ENCODE measurements around the gene CAB39L. TPM values are rescaled to one million over a fixed set of nuclear protein-coding genes. Genes with fewer than 3 reads are reported as not detected.

The CAB39L gene
- total and polyA plus RNA-seq, 11 donors = 5.9 to 27.4 (median 16.2) TPM

DNA sequence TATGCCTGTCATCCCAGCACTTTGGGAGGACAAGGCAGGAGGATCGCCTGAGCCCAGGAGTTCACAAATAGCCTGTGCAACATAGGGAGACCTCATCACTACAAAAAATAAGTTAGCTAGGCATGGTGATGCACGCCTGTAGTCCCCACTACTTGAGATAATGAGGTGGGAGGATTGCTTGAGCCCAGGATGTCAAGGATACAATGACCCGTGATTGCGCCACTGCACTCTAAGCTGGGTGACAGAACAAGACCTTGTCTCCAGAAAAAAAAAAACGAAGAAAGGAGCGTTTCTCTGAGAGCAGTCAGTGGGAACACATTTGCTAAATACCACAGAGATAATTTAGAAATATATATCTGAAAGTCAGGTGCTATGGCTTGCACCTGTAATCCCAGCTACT, 184.3 kb downstream of the CAB39L start:
- H3K9me3 ChIP-seq = no peaks in the 10 kb centered on the region
- TF ChIP-seq POLR2A (IDR thresholded peaks at IDR 0.05) = no peak
- TF ChIP-seq, protein P1, sequence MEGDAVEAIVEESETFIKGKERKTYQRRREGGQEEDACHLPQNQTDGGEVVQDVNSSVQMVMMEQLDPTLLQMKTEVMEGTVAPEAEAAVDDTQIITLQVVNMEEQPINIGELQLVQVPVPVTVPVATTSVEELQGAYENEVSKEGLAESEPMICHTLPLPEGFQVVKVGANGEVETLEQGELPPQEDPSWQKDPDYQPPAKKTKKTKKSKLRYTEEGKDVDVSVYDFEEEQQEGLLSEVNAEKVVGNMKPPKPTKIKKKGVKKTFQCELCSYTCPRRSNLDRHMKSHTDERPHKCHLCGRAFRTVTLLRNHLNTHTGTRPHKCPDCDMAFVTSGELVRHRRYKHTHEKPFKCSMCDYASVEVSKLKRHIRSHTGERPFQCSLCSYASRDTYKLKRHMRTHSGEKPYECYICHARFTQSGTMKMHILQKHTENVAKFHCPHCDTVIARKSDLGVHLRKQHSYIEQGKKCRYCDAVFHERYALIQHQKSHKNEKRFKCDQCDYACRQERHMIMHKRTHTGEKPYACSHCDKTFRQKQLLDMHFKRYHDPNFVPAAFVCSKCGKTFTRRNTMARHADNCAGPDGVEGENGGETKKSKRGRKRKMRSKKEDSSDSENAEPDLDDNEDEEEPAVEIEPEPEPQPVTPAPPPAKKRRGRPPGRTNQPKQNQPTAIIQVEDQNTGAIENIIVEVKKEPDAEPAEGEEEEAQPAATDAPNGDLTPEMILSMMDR (IDR thresholded peaks at IDR 0.05) = no peak
- no peak overlapping the region for H3K4me3 ChIP-seq
- ATAC-seq (no peak), DNase-seq (no peak)
- no peak overlapping the region for H3K27ac ChIP-seq
- WGBS, 4 donors = 86 to 94% (median 90%) methylated on average over 6 of the region's 6 CpGs
- H3K36me3 ChIP-seq = peaks cover 0 to 94% (median 73%) of the 10 kb centered on the region in 9 donors
- H3K4me1 ChIP-seq = peaks cover 0 to 14% (median 0%) of the 10 kb centered on the region in 12 donors
- intact Hi-C loops (cut with DNase I) = loop anchor here in 1 of 10 donors (10.0 kb wide), 1 partner anchor 155 kb away; no protein-coding TSS in a partner anchor
- no peaks in the 10 kb centered on the region for H3K27me3 ChIP-seq

Other genes with a start within 250 kb of the CAB39L start
- under 1 TPM in 2 of 9 donors, not detected in 7; 0.50 to 0.75 TPM for gene MLNR, start 223.7 kb downstream of the CAB39L start, total RNA-seq
- gene MLNR, start 223.7 kb downstream of the CAB39L start, polyA plus RNA-seq = not detected
- 10 to 100 TPM in 7 of 9 donors, 1 to 10 TPM in 2; 2.8 to 10.8 (median 10.3) TPM for gene CDADC1, start 196.1 kb downstream of the CAB39L start, total RNA-seq
- gene CDADC1, start 196.1 kb downstream of the CAB39L start, polyA plus RNA-seq = 1 to 10 TPM; 4.4 to 8.2 TPM
- 10 to 100 TPM in 7 of 9 donors, 1 to 10 TPM in 2; 7.9 to 19.8 (median 13.5) TPM for gene SETDB2, start 210 bp upstream of the CAB39L start, total RNA-seq
- 1 to 10 TPM; 3.7 to 7.3 TPM for gene SETDB2, start 210 bp upstream of the CAB39L start, polyA plus RNA-seq
- 10 to 100 TPM; 13.7 to 48.5 (median 16.5) TPM for gene PHF11, start 51.9 kb upstream of the CAB39L start, total RNA-seq
- gene PHF11, start 51.9 kb upstream of the CAB39L start, polyA plus RNA-seq = 10 to 100 TPM; 17.4 to 28.0 TPM
- gene RCBTB1, start 141.5 kb upstream of the CAB39L start, total RNA-seq = 10 to 100 TPM; 10.9 to 25.8 (median 17.2) TPM
- gene RCBTB1, start 141.5 kb upstream of the CAB39L start, polyA plus RNA-seq = 10 to 100 TPM in 1 of 2 donors, 1 to 10 TPM in 1; 8.5 to 10.6 TPM
- 1 to 10 TPM in 1 of 9 donors, under 1 TPM in 8; 0.13 to 3.0 (median 0.30) TPM for gene ARL11, start 184.4 kb upstream of the CAB39L start, total RNA-seq
- gene ARL11, start 184.4 kb upstream of the CAB39L start, polyA plus RNA-seq = under 1 TPM; 0.32 to 0.34 TPM
- gene EBPL, start 247.4 kb upstream of the CAB39L start, total RNA-seq = 10 to 100 TPM in 1 of 9 donors, 1 to 10 TPM in 8; 3.2 to 13.8 (median 5.8) TPM
- 1 to 10 TPM; 5.3 to 8.5 TPM for gene EBPL, start 247.4 kb upstream of the CAB39L start, polyA plus RNA-seq